ENCODE results near the gene MINAR1. TPM values are rescaled to one million over a fixed set of nuclear protein-coding genes. Genes with fewer than 3 reads are reported as not detected.

Gene MINAR1
- total RNA-seq = 1 to 10 TPM in 1 of 2 donors, under 1 TPM in 1; 0.95 to 1.3 TPM

- DNase-seq (ENCODE audit: low spot score) = no peak
- H3K36me3 ChIP-seq = no peaks in the 10 kb centered on the region
These were observed at the start of gene MINAR1 for GRCh38 chr15:79431636-79432344. Gene MINAR1 (plus strand): TSS chr15:79432336. CDS start chr15:79456148, 23,812 bp downstream.

GRCh38 chr15:79394231-79394630 is 37.9 kb upstream of the MINAR1 start:
- ATAC-seq (ENCODE audit: insufficient number of reproducible peaks, low FRiP score, low read depth) (no peak), DNase-seq (ENCODE audit: low spot score) (no peak)
- Histone ChIP-seq H3K36me3 (no peaks in the 10 kb centered on the region), H3K9me3 (no peaks in the 10 kb centered on the region), H3K4me1 (ENCODE audit: control insufficient read depth in 1 of 2, low read depth in 2 of 2) (peaks cover 17 to 27% of the 10 kb centered on the region in 2 donors), H3K4me3 (peak overlapping the region; percentile 31), H3K27me3 (replicated peaks; ENCODE audit: insufficient read depth) (no peaks in the 10 kb centered on the region), H3K27ac (peak overlapping the region; percentile 35 to 48)
- no peak for TF ChIP-seq CTCF (IDR thresholded peaks at IDR 0.05)

More at GRCh38 chr15:79431636-79432344, at the start of gene MINAR1:
- ATAC-seq (ENCODE audit: insufficient number of reproducible peaks, low FRiP score, low read depth) = no peak
- TF ChIP-seq CTCF (IDR thresholded peaks at IDR 0.05) = peak; percentile 39
- Histone ChIP-seq H3K27ac (no peak within 1 kb of the TSS), H3K4me3 (peak within 1 kb of the TSS; percentile 76), H3K4me1 (ENCODE audit: control insufficient read depth in 1 of 2, low read depth in 2 of 2) (peaks cover 0 to 10% of the 10 kb centered on the region in 2 donors), H3K27me3 (replicated peaks; ENCODE audit: insufficient read depth) (no peaks in the 10 kb centered on the region), H3K9me3 (no peaks in the 10 kb centered on the region)

- TF ChIP-seq CTCF (IDR thresholded peaks at IDR 0.05) = no peak
- Histone ChIP-seq H3K9me3 (no peaks in the 10 kb centered on the region), H3K27ac (no peak overlapping the region), H3K27me3 (replicated peaks; ENCODE audit: insufficient read depth) (no peaks in the 10 kb centered on the region), H3K4me1 (ENCODE audit: control insufficient read depth in 1 of 2, low read depth in 2 of 2) (peaks cover 17 to 27% of the 10 kb centered on the region in 2 donors), H3K4me3 (no peak overlapping the region), H3K36me3 (no peaks in the 10 kb centered on the region)
- ATAC-seq (ENCODE audit: insufficient number of reproducible peaks, low FRiP score, low read depth) (no peak), DNase-seq (ENCODE audit: low spot score) (no peak)
These were observed 35.3 kb upstream of the MINAR1 start for GRCh38 chr15:79396850-79397249.

- DNase-seq (ENCODE audit: low spot score) (no peak), ATAC-seq (ENCODE audit: insufficient number of reproducible peaks, low FRiP score, low read depth) (no peak)
- H3K4me3 ChIP-seq = no peak overlapping the region
These were observed 34.7 kb upstream of the MINAR1 start for GRCh38 chr15:79397269-79397910.

More at GRCh38 chr15:79397269-79397910, 34.7 kb upstream of the MINAR1 start:
- no peak for TF ChIP-seq CTCF (IDR thresholded peaks at IDR 0.05)
- Histone ChIP-seq H3K27me3 (replicated peaks; ENCODE audit: insufficient read depth) (no peaks in the 10 kb centered on the region), H3K36me3 (no peaks in the 10 kb centered on the region), H3K27ac (no peak overlapping the region), H3K4me1 (ENCODE audit: control insufficient read depth in 1 of 2, low read depth in 2 of 2) (peaks cover 16 to 27% of the 10 kb centered on the region in 2 donors), H3K9me3 (no peaks in the 10 kb centered on the region)

All from thoracic aorta (tissue), 2 donors.